ENCODE measurements around the gene ALOX5. TPM values are rescaled to one million over a fixed set of nuclear protein-coding genes. Genes with fewer than 3 reads are reported as not detected.

ALOX5 gene
- total and polyA plus RNA-seq, 4 donors = 21.5 to 270 (median 144) TPM

DNA sequence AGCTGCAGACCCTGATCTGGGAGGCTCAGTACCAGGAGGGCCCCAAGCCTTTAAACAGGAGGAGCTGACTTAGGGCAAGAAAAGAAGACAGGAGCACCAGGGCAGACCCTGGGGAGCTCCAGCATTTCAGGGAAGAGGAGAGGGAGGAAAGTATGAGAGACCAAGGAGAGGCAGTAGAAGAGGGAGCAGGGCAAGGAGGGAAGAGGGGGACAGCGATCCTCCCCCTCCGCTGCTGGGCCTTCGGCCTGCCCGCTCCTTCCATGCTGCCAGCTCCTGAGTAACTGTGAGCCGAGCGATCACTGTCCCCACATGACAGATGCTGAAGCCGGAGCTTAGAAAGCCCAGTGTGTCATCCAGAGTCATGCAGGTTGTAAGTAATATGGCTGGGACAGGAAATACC, 65.9 kb downstream of the ALOX5 start:
- 69 to 72% methylated on average over 7 of the region's 7 CpGs for WGBS, 2 donors
- no peak overlapping the region for H3K27ac ChIP-seq (ENCODE audit: low read depth in 1 of 2, low read length in 1 of 2)

DNA sequence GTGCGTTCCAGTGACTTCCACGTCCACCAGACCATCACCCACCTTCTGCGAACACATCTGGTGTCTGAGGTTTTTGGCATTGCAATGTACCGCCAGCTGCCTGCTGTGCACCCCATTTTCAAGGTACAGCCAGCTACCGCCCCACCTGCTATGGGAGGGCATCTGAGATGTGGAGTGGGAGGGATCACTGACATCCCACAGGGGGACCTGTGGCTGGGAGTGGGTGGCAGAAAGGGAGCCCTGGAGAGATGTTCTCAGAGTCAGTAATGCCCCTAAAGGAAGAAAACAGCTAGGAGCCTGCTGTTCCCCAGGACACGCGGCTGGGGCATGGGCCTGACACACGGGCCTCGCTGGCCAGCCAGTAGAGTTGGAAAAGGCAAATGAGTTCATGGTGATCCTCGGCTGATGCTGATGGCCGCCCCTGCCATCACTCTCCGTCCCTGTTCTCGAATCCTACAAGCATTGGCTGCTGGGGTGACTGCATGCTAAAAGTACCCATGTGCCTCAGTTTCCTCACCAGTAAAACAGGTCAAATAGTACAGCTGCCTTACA, 66.6 kb downstream of the ALOX5 start:
- 81 to 86% methylated on average over 13 of the region's 13 CpGs for WGBS, 2 donors
- TF ChIP-seq, protein P1, sequence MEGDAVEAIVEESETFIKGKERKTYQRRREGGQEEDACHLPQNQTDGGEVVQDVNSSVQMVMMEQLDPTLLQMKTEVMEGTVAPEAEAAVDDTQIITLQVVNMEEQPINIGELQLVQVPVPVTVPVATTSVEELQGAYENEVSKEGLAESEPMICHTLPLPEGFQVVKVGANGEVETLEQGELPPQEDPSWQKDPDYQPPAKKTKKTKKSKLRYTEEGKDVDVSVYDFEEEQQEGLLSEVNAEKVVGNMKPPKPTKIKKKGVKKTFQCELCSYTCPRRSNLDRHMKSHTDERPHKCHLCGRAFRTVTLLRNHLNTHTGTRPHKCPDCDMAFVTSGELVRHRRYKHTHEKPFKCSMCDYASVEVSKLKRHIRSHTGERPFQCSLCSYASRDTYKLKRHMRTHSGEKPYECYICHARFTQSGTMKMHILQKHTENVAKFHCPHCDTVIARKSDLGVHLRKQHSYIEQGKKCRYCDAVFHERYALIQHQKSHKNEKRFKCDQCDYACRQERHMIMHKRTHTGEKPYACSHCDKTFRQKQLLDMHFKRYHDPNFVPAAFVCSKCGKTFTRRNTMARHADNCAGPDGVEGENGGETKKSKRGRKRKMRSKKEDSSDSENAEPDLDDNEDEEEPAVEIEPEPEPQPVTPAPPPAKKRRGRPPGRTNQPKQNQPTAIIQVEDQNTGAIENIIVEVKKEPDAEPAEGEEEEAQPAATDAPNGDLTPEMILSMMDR (IDR thresholded peaks at IDR 0.05; ENCODE audit: control extremely low read depth, extremely low read depth) = no peak
- Histone ChIP-seq H3K27me3 (ENCODE audit: control insufficient read depth in 3 of 3, insufficient read depth in 3 of 3, low read length in 2 of 3) (no peaks in the 10 kb centered on the region), H3K27ac (ENCODE audit: low read depth in 1 of 2, low read length in 1 of 2) (no peak overlapping the region), H3K9ac (ENCODE audit: insufficient read depth in 1 of 2, low read length in 2 of 2) (no peak overlapping the region), H3K4me3 (no peak overlapping the region), H3K4me1 (ENCODE audit: control insufficient read depth in 5 of 5, insufficient read depth in 5 of 5, low read length in 5 of 5) (no peaks in the 10 kb centered on the region), H3K36me3 (ENCODE audit: control insufficient read depth in 4 of 4, insufficient read depth in 4 of 4, low read length in 4 of 4) (peaks cover 0 to 2% (median 0%) of the 10 kb centered on the region in 4 donors), H3K9me3 (ENCODE audit: control insufficient read depth in 4 of 4, insufficient read depth in 3 of 4, low read length in 3 of 4) (peaks cover 0 to 2% (median 0%) of the 10 kb centered on the region in 4 donors)
- no peak for ATAC-seq (ENCODE audit: insufficient read depth, low FRiP score)
- no peak for DNase-seq

More for the DNA sequence above, 65.9 kb downstream of the ALOX5 start:
- Histone ChIP-seq H3K9ac (ENCODE audit: insufficient read depth in 1 of 2, low read length in 2 of 2) (no peak overlapping the region), H3K36me3 (ENCODE audit: control insufficient read depth in 4 of 4, insufficient read depth in 4 of 4, low read length in 4 of 4) (peaks cover 0 to 2% (median 0%) of the 10 kb centered on the region in 4 donors), H3K27me3 (ENCODE audit: control insufficient read depth in 3 of 3, insufficient read depth in 3 of 3, low read length in 2 of 3) (no peaks in the 10 kb centered on the region), H3K4me3 (no peak overlapping the region), H3K4me1 (ENCODE audit: control insufficient read depth in 5 of 5, insufficient read depth in 5 of 5, low read length in 5 of 5) (no peaks in the 10 kb centered on the region), H3K9me3 (ENCODE audit: control insufficient read depth in 4 of 4, insufficient read depth in 3 of 4, low read length in 3 of 4) (peaks cover 0 to 2% (median 0%) of the 10 kb centered on the region in 4 donors)
- TF ChIP-seq, protein P1 (IDR thresholded peaks at IDR 0.05; ENCODE audit: control extremely low read depth, extremely low read depth) = no peak
- DNase-seq (no peak), ATAC-seq (ENCODE audit: insufficient read depth, low FRiP score) (no peak)

DNA sequence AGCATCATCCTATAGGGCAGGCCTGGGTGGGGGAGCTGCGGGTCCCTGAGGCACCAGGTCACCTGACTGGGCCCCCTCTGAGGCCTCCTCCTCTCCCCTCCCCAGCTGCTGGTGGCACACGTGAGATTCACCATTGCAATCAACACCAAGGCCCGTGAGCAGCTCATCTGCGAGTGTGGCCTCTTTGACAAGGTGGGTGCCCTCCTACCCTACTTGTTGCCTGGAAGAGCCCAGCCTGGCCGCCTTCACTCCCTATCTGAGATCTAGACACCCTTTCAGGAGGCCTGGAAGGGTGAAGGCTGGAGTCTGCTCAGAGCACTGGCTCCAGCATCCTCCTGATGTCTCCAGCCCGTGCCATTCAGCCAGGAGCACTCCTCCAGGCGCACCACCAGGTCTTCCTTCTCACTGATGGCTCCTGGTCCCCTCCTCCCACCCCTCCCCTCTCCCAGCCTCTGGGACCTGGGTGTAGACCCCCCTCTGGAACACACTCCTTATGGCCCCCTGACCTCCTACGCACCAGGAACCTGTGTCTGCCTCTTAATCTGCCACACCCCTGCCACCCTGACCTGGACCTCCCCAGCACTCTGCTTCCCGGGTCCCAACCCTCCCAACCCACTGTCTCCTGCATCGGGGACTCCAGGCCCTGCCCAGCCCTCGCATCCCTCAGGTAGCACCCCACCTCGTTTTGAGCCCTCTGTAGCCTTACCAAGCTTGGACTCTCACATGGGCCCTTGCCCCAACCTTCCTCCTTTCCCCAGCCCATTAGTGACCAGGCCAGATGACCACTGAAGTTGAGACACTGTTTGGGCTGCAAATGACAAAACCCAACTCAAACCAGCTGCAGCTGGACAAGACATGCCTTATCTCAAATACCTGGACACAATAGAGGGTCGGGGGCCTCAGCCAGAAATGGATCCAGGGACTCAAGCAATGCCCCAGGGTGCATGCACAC, 67.5 kb downstream of the ALOX5 start:
- DNase-seq = no peak
- Histone ChIP-seq H3K4me3 (no peak overlapping the region), H3K27me3 (ENCODE audit: control insufficient read depth in 3 of 3, insufficient read depth in 3 of 3, low read length in 2 of 3) (no peaks in the 10 kb centered on the region), H3K4me1 (ENCODE audit: control insufficient read depth in 5 of 5, insufficient read depth in 5 of 5, low read length in 5 of 5) (no peaks in the 10 kb centered on the region), H3K9me3 (ENCODE audit: control insufficient read depth in 4 of 4, insufficient read depth in 3 of 4, low read length in 3 of 4) (peaks cover 0 to 2% (median 0%) of the 10 kb centered on the region in 4 donors), H3K36me3 (ENCODE audit: control insufficient read depth in 4 of 4, insufficient read depth in 4 of 4, low read length in 4 of 4) (peaks cover 0 to 2% (median 0%) of the 10 kb centered on the region in 4 donors), H3K9ac (ENCODE audit: insufficient read depth in 1 of 2, low read length in 2 of 2) (no peak overlapping the region), H3K27ac (ENCODE audit: low read depth in 1 of 2, low read length in 1 of 2) (no peak overlapping the region)
- no peak for ATAC-seq (ENCODE audit: insufficient read depth, low FRiP score)
- WGBS, 2 donors = 83 to 89% methylated on average over 13 of the region's 13 CpGs
- TF ChIP-seq, protein P1 (IDR thresholded peaks at IDR 0.05; ENCODE audit: control extremely low read depth, extremely low read depth) = no peak

All from lung (tissue), 12 donors.